Measurements from ENCODE around the gene OTUD4. TPM values are rescaled to one million over a fixed set of nuclear protein-coding genes. Genes with fewer than 3 reads are reported as not detected.
"Not testable (repeated sequence)": the region's sequence is repeated elsewhere in the genome, so short reads cannot be mapped to it uniquely, and the experiment has no call there.

Gene OTUD4
- total RNA-seq, 1 donor from 2014 or later, result 37.6 TPM

DNA sequence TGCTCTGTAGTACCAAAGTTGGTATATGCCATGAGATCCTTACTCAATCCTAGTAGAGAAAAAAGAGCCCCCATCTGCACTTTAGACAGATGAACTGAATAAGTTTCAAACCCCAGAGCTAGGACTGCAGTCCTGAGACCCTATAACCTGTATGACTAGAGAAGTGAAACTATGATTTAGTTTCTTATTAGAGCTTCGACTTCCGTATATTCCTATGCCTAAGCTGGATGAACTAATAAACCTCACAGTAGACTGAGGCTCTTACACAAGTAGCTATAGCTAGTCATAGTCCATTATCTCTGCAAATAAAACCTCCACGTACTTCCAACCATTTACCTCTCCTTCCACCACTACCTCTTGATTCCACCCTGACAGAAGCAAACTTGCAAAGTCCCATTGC lies 6.3 kb upstream of the OTUD4 start:
- H3K4me1 ChIP-seq, result no peaks in the 10 kb centered on the region
- TF ChIP-seq, protein P1, sequence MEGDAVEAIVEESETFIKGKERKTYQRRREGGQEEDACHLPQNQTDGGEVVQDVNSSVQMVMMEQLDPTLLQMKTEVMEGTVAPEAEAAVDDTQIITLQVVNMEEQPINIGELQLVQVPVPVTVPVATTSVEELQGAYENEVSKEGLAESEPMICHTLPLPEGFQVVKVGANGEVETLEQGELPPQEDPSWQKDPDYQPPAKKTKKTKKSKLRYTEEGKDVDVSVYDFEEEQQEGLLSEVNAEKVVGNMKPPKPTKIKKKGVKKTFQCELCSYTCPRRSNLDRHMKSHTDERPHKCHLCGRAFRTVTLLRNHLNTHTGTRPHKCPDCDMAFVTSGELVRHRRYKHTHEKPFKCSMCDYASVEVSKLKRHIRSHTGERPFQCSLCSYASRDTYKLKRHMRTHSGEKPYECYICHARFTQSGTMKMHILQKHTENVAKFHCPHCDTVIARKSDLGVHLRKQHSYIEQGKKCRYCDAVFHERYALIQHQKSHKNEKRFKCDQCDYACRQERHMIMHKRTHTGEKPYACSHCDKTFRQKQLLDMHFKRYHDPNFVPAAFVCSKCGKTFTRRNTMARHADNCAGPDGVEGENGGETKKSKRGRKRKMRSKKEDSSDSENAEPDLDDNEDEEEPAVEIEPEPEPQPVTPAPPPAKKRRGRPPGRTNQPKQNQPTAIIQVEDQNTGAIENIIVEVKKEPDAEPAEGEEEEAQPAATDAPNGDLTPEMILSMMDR (IDR thresholded peaks at IDR 0.05; ENCODE audit: borderline replicate concordance), result no peak
- no peaks in the 10 kb centered on the region for H3K9me3 ChIP-seq (replicated peaks)
- intact Hi-C loops (cut with micrococcal nuclease), result no loop called here
- no peaks in the 10 kb centered on the region for H3K36me3 ChIP-seq
- H3K27ac ChIP-seq (replicated peaks), result no peak overlapping the region
- DNase-seq, result no peak
- H3K4me3 ChIP-seq, result no peak overlapping the region
- H3K27me3 ChIP-seq (ENCODE audit: low read depth), result no peaks in the 10 kb centered on the region

DNA sequence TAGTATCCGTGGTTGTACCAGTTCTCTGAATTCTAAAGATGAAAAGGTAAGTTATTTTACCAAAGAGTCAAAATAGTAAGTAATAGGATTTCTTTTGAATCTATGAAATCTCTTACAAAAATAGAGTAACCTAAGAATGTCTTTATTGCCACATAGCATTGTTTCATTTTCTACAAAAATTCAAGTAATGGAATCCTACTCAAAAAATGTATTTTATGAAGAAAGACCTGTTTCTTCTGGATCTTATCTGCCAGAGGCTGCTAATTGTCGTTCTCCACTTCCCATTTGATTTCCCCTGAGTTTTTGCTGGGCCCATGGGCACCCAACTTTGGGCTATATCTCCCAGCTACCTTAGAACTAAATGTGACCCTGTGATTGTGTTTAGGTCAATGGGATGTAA lies 3.2 kb upstream of the OTUD4 start:
- DNase-seq, result no peak
- TF ChIP-seq, protein P1 (IDR thresholded peaks at IDR 0.05; ENCODE audit: borderline replicate concordance), result no peak
- Histone ChIP-seq H3K4me1 (peaks cover 22% of the 10 kb centered on the region), H3K27me3 (ENCODE audit: low read depth) (no peaks in the 10 kb centered on the region), H3K36me3 (no peaks in the 10 kb centered on the region), H3K9me3 (replicated peaks) (no peaks in the 10 kb centered on the region), H3K4me3 (no peak overlapping the region), H3K27ac (replicated peaks) (no peak overlapping the region)
- intact Hi-C loops (cut with micrococcal nuclease), result no loop called here

DNA sequence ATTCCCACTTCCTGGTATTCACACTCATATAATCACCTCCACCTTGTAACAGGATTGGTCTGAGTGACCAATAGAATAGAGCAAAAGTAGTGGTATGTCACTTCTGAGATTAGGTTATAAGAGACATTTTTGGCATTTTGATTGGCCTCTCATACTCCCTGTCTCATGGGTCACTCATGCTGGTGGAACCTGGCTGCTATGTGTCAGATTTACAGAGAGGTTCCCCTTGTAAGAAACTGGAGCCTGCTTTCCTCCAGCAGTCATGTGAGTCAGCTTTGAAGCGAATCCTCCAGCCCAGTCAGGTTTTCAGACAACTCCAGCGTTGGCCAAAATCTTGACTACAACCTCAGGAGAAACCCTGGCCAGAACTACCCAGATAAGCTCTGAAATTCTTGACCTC lies 2.6 kb upstream of the OTUD4 start:
- intact Hi-C loops (cut with micrococcal nuclease), result no loop called here
- Histone ChIP-seq H3K4me1 (peaks cover 27% of the 10 kb centered on the region), H3K27ac (replicated peaks) (no peak overlapping the region), H3K9me3 (replicated peaks) (no peaks in the 10 kb centered on the region), H3K36me3 (no peaks in the 10 kb centered on the region), H3K4me3 (no peak overlapping the region), H3K27me3 (ENCODE audit: low read depth) (no peaks in the 10 kb centered on the region)
- TF ChIP-seq, protein P1 (IDR thresholded peaks at IDR 0.05; ENCODE audit: borderline replicate concordance), result no peak
- no peak for DNase-seq

DNA sequence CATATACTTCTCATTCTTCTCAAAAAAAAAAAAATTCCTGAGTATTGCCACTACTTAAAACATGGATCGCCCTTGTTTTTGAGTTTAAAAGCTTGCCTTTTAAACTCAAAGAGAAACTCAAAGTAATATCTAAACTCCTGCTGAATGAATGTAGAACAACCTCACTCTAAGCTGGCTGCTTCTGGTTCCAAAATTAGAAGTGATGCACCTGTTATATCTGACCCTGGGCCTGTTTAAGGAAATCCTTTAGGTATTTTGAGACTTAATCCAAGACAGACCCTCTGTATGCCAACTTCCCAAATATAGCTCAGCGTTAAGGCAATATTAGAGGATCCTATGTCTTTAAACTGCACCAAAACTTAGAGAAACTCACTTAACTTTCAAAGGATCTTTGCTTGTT lies 1.8 kb upstream of the OTUD4 start:
- Histone ChIP-seq H3K27me3 (ENCODE audit: low read depth) (no peaks in the 10 kb centered on the region), H3K9me3 (replicated peaks) (no peaks in the 10 kb centered on the region), H3K4me1 (peaks cover 35% of the 10 kb centered on the region), H3K27ac (replicated peaks) (no peak overlapping the region), H3K4me3 (no peak overlapping the region), H3K36me3 (no peaks in the 10 kb centered on the region)
- intact Hi-C loops (cut with micrococcal nuclease), result no loop called here
- TF ChIP-seq, protein P1 (IDR thresholded peaks at IDR 0.05; ENCODE audit: borderline replicate concordance), result no peak
- DNase-seq, result no peak

DNA sequence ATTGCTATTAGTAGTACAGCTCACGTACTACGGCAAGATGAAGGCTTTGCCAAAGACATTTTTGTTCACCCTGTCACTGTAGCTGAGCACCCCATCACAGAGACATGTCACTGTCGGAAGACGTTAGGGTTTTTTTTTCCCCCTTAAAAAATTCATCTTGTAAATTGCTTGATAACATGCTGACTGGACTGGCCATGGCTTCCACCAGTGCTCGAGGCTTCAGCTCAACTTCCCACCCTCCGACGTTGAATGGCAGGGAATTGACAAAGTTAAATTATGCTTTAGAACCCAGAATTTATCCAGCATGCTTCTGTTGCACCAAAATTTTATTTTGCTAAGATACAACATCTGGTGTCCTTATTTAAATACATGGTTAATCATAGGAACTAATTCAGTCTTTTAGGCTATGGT lies 707 bp upstream of the OTUD4 start:
- Histone ChIP-seq H3K4me3 (peak overlapping the region; percentile 90), H3K9me3 (replicated peaks) (no peaks in the 10 kb centered on the region), H3K36me3 (no peaks in the 10 kb centered on the region), H3K27me3 (ENCODE audit: low read depth) (no peaks in the 10 kb centered on the region), H3K27ac (replicated peaks) (peak overlapping the region; percentile 99), H3K4me1 (peaks cover 47% of the 10 kb centered on the region)
- TF ChIP-seq, protein P1 (IDR thresholded peaks at IDR 0.05; ENCODE audit: borderline replicate concordance), result no peak
- intact Hi-C loops (cut with micrococcal nuclease), result no loop called here
- no peak for DNase-seq

DNA sequence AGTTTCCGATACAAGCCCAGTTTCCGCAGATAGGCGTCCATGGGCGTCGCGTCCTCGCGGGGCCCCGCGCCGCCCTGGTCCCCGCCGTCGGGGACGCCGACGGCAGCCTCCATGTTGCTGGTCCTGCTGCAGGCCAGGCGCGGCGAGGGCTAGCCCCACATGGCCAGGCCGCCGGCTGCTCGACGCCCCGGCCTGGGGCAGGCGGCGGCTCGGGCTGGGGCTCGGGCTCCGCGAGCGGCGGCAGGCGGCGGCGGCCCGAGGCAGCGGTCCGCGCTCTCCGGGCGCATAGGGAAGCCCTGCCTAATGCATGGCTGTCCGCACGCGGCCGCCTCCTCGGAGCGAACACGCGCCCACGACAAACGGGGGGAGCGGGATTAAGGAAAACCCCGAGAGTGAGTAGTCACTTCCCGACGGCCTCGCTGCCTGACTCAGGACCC lies 510 bp downstream of the OTUD4 start:
- DNase-seq; H3K36me3 ChIP-seq; H3K27me3 ChIP-seq (ENCODE audit: low read depth); intact Hi-C loops (cut with micrococcal nuclease); H3K9me3 ChIP-seq (replicated peaks): not testable (repeated sequence)
- Histone ChIP-seq H3K4me1 (peaks cover 59% of the 10 kb centered on the region), H3K27ac (replicated peaks) (peak overlapping the region; percentile 99), H3K4me3 (peak overlapping the region; percentile 90)

Measured in left ventricle myocardium inferior (tissue), 1 donor.